Fibroblast of skin of abdomen (primary cell): Measurements from ENCODE around the gene ADGRG7.
"Not testable (repeated sequence)": the region's sequence is repeated elsewhere in the genome, so short reads cannot be mapped to it uniquely, and the experiment has no call there.

ENCODE experiments used
- DNase-seq: peaks from one replicate; pipeline ENCODE4 v3.0.0-alpha.2; 2013

Gene ADGRG7

DNA sequence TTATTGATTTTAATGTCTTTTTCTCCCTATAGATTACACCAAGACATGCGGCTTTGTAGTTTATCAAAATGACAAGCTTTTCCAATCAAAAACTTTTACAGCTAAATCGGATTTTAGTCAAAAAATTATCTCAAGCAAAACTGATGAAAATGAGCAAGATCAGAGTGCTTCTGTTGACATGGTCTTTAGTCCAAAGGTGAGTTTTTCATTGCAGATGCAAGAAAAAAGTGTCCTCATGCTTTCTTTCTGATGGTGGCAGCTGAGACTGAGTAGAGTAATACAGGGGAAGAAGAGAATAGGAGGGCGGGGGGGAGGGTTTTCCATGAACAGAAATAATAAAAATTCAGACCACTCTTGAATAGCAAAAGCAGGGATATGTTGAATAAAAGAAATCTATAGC lies 36.5 kb downstream of the ADGRG7 start:
- no peak for DNase-seq

DNA sequence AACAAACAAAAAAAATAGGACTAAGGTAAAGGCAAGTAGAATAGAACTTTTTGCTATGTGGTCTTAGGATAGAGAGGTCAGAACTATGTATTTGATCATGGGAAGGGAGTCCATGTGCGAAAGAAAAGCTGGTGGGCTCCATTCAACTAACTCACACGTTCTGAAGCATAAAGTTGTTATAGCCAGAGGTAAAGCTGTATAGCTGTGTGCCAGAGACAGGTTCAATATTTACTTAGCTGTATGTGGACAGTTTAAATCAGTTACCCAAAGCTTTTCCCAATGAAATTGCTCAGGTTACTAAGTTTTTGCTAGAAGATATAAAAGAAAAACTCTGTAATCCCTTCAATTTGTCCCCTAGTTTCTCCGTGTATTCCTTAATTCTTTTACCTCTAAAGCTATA lies 37.8 kb downstream of the ADGRG7 start:
- DNase-seq = no peak

DNA sequence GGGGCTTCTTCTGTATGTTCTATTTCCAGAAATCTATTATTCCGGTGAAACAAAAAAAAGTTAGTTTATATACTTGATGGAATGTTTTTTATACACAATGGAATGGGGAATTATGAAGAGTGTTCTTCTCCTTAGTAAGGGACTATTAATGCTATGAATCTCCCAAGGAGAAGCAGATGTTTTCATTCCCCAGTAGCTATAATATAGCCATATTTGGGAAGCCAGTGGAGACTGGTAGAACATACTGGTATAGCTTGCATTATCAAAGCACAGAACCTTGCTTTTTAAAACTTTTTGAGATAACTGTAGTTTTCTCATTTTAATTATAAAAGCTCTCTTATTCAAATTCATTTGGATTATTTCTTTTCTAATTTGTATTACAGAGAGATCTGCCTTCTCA lies 38.3 kb downstream of the ADGRG7 start:
- DNase-seq = peak; percentile 2

DNA sequence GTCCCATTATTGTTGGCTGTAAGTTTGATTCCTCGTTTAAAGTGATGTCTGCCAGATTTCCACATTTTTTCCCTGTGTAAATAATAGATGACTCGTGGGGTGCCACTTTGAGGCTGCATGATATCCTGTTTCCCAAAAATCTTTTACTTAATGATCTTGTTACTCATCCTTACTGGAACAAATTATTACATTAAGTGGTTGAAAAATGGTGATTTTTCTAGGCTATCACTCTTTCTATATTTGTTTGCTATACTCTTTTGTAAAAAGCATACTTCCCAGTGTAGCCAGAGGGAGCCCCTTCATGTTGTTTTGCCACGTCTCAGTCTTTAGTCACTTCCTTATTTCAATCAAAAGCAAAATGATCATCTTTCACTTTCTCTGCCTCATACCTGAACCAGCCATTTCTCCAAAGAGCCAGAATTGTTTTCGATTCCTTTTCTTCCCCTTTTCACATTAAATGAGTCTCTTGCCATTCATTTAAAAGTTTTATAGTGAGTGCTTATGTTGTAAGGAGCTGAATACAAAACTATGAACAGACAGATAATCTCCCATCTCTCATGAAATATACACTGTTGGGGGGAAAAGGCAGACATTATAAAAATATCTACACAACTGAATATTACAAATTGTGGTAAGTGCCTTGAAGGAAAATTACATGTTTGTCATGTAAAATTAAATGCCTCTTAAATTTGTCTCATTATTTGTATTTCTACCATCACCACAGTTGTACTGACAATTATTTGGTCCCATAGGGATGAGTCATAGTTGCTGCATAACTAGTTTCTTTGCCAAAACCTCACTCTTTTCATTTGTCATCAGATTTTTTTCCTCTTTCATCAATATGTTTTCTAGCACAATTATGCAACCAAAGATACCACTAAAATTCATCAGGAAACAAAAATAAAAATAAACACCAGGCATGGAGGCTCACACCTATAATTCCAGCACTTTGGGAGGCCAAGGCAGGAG lies 41.5 kb downstream of the ADGRG7 start:
- DNase-seq = peak; percentile 77

DNA sequence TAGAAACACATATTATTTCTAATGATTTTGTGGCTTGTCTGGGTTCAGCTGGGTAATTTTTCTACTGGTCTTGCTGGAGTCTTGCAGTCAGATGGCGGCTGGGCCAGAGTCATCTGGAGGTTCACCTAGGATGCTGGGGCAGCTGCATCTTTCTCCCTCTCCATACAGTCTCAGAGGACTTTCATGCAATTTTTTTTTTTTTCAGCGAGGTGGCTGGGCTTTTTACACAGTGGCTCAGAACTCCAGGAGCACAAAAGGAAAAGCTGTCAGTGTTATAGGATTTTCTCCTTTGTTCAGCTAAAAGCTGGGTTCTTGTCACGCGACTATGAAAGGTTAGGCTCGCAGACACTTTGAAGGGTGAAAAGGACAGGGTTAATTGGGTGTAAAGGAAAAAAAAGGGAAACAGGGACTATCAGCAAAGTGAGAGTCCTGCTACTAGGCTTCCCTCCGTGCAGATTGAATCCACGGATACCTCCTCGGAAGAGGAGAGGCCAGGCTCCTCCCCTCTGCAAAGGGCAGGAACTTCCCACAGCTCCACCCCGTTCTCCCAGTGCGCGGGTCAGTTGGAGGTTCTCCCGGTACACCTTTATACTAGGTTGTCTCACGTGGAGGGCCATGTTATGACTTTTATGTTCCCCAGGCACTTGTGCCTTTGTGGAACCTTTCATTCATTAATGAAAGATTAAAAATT lies 44.3 kb downstream of the ADGRG7 start:
- no peak for DNase-seq

DNA sequence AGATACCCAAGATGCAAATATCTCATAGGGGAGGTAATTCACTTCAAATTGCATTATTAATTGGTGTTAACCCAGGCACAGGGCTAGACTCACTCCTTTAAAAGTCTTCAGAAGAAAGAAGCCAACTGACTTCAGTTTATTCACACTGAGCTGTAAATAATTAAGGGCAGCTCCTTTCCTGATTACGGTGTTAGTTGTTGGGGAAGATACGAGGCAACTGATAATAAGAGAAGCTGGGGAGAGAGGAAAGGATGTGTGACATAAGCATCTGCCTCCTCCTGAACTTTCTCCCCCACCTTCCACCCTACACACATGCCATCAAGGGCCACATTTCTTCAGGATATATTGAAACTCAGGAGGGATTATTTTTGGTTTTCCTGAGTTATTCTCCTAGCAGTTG lies 47.5 kb downstream of the ADGRG7 start:
- no peak for DNase-seq

DNA sequence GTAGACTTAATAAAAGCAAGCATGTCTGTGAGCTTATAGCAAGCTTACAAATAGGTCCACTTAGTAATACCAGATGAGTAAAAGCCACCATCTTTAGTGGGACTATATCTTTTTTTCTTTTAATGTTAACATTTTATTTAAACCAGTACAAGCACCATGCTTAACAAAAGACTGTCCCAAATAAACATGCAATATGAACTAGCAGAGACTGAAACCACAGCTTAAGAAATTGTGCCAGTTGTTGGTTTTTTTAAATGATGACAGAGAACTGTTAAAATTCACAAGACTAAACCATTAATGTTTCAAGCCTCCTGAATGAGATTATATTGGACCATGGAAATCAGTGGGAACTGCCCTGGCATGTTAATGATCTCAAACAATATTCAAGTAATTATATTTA lies 51.9 kb downstream of the ADGRG7 start:
- not testable (repeated sequence) for DNase-seq

DNA sequence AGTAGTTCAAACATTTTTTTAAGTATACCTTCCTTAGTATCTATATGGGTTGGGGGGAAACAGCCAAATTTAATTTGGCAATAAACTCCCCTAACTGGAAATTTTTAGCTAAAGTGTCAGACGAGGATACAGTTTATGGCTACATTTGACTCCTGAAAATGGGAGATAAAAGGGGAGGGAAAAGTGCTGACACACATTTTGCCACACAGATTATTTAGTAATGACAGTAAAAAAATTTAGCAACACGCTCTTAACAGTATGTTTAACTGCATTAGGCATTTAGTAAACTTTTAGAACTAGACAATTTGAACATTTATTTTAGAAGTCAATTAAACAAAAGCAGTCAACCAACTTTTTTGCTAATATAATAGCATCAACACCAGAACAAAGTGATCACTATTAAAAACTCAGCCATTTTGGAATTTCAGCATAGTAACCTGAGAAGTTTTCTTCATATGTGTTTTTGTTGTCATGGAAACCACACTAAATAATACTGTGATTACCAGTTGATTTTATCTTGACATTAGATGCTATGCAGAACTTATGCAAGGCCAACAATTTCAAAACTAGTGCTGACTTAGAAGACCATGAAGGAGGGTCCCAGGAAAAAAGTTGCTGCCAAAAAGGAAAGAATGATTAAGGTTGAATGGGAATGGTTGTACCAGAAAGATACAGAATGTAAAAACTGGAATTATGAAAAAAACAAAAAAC lies 52.9 kb downstream of the ADGRG7 start:
- DNase-seq = no peak

DNA sequence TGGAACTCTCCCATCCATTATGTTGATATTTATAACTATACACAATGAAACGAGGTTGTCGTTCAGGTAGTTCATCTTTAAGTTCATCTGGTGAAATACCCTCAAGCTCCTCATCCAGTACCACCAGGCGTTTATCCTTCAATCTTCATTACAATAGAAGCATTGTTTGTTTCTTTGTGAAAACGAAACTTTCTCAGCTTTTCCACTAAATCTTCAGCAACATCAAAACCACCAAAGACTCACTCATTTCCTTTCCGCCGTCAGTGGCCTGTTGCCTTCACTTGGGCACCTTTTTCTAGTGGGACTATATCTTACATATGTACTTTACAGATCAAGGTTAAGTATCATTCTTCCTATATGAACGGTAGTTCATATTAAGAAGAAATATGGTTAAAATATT lies 55.8 kb downstream of the ADGRG7 start:
- DNase-seq = no peak

DNA sequence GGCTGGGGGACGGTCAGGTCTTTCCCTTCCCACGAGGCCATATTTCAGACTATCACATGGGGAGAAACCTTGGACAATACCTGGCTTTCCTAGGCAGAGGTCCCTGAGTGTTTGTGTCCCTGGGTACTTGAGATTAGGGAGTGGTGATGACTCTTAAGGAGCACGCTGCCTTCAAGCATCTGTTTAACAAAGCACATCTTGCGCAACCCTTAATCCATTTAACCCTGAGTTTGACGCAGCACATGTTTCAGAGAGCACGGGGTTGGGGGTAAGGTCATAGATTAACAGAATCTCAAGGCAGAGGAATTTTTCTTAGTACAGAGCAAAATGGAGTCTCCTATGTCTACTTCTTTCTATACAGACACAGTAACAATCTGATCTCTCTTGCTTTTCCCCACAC lies 57.3 kb downstream of the ADGRG7 start:
- not testable (repeated sequence) for DNase-seq

DNA sequence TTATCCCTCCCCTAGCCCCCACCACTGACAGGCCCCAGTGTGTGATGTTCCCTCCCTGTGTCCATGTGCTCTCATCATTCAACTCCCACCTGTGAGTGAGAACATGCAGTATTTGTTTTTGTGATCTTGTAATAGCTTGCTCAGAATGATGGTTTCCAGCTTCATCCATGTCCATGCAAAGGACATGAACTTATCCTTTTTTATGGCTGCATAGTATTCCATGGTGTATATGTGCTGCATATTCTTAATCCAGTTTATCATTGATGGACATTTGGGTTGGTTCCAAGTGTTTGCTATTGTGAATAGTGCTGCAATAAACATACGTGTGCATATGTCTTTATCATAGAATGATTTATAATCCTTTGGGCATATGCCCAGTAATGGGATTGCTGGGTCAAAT lies 57.9 kb downstream of the ADGRG7 start:
- DNase-seq = not testable (repeated sequence)

DNA sequence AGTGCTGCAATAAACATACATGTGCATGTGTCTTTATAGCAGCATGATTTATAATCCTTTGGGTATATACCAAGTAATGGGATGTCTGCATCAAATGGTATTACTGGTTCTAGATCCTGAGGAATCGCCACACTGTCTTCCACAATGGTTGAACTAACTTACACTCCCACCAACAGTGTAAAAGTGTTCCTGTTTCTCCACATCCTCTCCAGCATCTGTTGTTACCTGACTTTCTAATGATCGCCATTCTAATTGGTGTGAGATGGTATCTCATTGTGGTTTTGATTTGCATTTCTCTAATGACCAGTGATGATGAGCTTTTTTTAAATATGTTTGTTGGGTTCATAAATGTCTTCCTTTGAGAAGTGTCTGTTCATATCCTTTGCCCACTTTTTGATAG lies 61.6 kb downstream of the ADGRG7 start:
- DNase-seq = not testable (repeated sequence)

DNA sequence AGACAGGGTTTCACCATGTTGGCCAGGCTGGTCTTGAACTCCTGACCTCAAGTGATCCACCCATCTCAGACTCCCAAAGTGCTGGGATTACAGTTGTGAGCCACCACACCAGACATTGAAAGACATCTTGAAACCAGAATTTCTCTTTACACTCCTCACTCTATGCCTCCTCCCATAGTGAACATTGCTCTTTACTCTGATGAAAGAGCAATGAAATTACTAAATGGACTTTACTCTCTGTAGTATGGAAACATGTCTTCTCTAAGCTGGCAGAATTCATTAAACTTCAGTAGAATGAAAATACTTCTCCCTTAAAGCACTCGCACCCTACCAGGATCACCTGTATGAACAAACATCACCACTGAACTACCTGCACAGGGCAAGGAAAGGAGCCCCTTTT lies 72.1 kb downstream of the ADGRG7 start:
- no peak for DNase-seq

DNA sequence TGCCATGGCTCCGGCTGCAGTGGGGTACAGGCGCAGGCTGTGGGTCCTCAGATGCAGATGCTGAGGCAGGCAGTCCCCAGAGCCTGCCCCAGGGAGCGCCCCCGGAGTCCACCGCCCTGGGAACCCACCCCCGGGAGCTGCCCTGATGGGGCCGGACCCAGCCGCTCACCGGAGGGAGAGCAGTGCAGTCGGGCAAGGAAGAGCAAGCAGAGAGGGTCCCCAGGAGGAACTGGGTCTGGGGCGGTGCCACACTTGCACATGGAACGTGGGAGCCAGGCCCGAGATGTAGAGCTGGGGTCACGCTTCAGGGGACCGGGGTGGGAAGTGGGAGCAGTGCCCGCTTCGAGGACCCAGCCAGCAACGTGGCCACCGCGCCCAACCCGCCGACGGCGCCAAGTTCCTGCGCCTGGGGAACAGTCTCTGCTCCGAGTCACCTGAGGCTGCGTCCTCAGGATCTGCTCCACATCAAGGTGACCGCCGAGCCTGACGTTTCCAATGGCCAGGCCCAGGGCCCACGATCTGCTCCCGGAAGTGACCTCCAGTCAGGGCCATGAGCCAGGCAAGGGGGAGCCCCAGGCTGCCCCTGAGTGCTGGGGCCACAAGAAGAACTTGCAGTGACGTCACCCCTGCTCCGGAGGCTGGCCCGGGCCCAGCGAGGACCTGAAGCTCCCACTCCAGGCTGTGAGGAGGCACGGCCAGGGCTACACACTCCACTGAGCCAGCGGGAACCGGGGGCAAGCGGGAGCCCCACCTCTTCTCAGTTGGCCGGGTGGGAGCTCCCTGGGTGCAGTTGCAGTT lies 72.9 kb downstream of the ADGRG7 start:
- peak; percentile 2 for DNase-seq

DNA sequence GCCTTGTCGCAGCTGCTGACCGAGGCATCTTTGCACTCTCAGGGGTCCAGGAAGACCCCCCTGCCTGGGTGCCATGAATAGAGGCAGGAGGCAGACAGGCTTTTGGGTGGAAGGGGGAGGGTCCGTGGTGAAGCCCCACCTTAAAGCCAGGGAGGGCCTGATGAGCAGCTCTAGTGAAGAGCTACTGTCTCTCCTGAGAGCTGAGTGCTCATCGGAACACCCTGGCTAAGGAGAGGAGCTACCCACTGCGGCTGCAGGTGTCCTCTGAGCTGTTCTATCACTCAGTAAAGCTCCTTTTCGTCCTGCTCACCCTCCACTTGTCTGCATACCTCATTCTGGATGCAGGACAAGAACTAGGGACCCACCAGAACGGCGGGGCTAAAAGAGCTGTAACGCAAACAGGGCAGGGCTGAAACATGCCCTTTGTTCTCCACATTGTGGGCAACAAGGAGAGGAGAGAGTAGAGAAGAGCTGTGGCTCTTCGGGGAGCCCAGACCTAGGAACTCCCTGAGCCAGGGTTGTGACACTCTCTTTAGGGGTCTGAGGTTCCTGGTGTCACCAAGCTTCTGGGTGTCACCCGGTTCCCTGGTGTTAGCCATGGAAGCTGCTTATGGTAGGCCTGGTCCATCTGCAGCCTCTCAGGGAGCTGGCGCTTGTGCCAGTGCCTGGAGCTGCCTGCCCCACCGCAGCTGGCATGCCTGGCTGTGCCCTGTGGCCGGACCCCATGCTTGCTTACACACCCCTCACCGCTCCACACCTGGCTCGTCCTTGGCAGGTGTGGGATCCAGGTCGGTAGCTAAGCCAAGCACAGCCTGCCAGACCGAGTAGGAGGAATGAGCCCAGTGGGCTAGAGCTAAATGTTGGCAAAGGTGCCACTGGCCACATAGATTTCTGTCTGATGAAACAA lies 73.7 kb downstream of the ADGRG7 start:
- DNase-seq = no peak

DNA sequence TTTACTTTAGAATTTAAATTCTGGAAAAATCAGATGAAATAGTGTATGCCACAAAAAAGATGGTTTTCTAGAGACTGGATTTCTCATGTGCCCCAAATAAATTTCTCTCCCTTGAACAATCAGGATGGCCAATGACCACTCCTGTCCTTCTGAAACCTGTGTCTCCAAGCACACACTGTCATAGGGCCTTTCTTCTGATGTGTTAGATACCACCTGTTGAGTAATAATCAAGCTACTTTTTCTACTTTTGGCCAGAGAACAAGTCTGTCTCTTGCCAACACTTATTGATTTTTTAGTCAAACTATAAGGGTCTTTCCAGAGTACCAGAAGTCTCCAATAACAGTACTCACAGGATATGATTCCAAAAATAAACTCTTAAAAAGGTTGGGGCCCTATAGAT lies 83.8 kb downstream of the ADGRG7 start:
- DNase-seq = no peak

DNA sequence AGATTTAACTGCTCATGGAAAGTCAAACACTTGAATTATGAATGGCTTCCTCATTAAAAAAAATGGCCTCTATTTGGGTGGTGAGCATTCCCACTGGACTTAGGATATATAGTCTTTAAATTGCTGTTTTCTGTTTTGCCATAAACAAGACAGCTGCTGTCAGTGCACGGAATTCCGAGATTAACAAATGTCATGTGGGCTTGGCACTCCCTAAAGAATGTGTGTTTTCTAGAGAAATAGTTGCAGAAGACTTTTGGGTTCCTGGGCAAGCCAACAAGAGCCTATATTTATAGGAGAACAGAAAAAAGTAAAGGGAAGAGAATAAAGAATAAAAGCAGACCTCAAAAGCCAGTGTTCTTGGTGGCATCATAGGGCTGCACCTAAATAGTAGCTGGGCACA lies 86.3 kb downstream of the ADGRG7 start:
- DNase-seq = no peak

DNA sequence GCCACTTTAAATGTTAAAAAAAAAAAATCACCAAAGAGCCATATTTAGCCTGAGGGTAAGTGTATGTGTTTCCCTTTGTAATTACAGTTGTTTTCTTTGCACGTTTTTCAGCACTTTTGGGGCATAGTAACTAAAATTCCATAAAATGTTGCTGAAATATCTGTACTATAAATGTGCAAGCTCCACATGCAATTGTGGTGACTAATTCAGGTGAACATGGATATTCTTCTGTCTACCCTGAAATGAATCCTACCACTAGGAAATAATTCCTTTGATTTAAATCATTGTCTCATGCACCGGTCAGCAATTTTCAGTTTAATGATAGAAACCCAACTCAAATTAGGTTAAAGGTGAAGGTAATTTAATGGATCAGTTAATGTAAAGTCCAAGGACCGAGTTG lies 86.8 kb downstream of the ADGRG7 start:
- no peak for DNase-seq

DNA sequence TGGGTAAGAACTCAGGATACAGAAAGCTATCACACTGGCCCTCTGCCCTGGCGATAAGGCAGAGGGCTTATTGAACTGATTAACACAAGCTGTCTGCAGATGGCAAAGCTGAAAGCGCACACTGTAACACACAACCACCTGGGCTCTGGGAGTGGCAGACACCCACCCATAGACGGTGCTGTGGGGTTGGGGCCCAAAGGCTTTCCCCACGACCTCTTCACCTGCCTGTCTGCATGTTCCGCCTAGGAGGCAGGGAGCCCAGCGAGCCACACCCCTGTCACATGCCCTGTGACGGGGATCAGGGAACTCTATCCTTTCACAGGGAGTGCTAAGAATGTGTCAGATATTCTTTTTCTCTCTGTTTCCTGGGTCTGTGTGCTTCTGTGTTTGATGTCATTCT lies 87.8 kb downstream of the ADGRG7 start:
- no peak for DNase-seq

DNA sequence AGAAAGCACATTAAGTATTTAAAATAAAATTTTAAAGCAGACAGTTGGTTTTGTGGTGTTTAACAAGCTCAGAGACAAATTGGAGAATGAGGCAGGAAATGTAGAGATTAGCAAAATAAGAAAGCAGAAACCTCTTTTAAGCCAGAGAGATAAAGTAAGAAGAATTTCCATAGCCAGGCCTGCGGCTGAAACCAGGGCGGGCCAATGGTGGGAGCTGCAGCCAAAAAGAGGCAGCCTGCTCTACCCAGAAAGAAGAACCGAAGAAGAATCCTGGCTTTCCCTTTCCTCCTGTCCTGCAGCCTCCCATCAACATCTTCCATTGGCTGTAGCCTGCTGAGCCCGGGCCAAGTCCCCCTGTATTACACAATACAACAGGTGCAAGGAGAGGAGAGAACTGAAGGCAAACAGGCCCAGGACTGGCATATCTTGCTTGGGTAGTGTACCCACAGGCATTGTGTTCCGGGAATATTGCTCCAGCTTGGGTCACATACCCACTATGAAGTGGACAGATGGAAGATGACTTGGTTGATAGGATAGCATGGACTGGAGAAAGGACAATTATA lies 88.4 kb downstream of the ADGRG7 start:
- DNase-seq = no peak

DNA sequence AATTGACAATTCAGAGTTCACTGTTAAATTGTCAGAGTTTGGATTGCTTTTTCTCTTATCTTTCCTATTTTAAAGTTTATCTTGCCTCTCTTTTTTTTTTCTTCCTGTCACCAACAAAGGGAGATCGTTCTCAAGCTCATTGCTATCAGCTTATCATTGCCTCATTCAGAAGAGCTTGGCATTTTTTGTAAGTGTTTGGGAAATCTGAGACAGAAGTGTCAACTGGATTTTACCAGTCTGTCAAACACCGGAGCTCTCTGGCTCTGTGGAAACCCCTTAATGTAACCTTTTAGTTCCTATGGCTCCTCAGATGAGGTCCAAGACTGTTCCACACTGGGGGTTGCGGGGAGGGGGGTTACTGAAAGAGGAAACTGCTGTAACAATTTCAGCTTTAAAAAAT lies 89.3 kb downstream of the ADGRG7 start:
- no peak for DNase-seq
